ENCODE data around the gene ADGRF3. TPM values are rescaled to one million over a fixed set of nuclear protein-coding genes. Genes with fewer than 3 reads are reported as not detected.
"Not testable (repeated sequence)": the region's sequence is repeated elsewhere in the genome, so short reads cannot be mapped to it uniquely, and the experiment has no call there.

Gene ADGRF3, protein sequence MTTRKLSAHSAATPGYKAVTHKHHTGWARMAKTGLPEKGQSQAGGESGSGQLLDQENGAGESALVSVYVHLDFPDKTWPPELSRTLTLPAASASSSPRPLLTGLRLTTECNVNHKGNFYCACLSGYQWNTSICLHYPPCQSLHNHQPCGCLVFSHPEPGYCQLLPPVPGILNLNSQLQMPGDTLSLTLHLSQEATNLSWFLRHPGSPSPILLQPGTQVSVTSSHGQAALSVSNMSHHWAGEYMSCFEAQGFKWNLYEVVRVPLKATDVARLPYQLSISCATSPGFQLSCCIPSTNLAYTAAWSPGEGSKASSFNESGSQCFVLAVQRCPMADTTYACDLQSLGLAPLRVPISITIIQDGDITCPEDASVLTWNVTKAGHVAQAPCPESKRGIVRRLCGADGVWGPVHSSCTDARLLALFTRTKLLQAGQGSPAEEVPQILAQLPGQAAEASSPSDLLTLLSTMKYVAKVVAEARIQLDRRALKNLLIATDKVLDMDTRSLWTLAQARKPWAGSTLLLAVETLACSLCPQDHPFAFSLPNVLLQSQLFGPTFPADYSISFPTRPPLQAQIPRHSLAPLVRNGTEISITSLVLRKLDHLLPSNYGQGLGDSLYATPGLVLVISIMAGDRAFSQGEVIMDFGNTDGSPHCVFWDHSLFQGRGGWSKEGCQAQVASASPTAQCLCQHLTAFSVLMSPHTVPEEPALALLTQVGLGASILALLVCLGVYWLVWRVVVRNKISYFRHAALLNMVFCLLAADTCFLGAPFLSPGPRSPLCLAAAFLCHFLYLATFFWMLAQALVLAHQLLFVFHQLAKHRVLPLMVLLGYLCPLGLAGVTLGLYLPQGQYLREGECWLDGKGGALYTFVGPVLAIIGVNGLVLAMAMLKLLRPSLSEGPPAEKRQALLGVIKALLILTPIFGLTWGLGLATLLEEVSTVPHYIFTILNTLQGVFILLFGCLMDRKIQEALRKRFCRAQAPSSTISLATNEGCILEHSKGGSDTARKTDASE
- 1 to 10 TPM in 1 of 6 donors, under 1 TPM in 5; 0.09 to 1.4 (median 0.18) TPM for polyA plus RNA-seq (ENCODE audit: low read depth in 6 of 6)

DNA sequence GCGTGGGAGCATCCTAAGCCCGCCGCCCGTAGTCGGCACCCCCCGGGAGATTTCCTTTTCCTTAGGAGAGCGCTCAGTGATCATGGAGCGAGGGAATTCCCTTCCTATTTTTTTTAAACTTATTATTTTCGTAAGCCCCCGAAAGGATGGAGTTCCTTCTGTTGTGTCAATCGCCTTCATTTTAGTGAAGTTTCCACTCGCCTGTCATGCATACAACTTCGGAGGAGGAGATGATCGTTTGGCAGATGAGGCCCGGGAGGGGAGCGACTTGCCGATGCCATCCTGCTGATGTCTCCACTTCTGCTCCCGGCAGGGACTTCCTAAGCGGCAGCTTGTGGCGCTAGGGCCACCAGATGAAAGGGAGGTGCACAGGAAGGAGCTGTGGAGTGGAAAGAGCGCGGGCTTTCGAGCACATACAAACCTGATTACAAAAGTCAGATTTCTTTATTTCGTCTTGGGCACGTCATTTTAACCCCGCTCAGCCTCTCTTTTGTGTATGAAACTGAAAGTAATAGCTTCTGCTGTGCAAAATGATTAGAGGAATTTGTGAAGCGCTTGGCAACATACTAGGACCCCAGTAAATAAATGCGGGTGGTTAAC lies at the start of gene ADGRF3:
ADGRF3 (minus strand) TSS at position 336 of the 600 bp plus-strand sequence. CDS start 555 bp downstream, outside the sequence.
- no peaks in the 10 kb centered on the region for H3K9me3 Mint-ChIP-seq
- H3K4me3 Mint-ChIP-seq = peak within 1 kb of the TSS; percentile 96 to 100 (median 98)
- no peaks in the 10 kb centered on the region for H3K27me3 Mint-ChIP-seq
- peak; percentile 15 to 16 for ATAC-seq (ENCODE audit: low read depth in 2 of 2)
- no peaks in the 10 kb centered on the region for H3K36me3 Mint-ChIP-seq
- H3K27ac Mint-ChIP-seq = peak within 1 kb of the TSS; percentile 96 to 99 (median 98)
- peak; percentile 60 for DNase-seq
- peaks cover 28 to 38% (median 35%) of the 10 kb centered on the region in 3 donors for H3K4me1 Mint-ChIP-seq

DNA sequence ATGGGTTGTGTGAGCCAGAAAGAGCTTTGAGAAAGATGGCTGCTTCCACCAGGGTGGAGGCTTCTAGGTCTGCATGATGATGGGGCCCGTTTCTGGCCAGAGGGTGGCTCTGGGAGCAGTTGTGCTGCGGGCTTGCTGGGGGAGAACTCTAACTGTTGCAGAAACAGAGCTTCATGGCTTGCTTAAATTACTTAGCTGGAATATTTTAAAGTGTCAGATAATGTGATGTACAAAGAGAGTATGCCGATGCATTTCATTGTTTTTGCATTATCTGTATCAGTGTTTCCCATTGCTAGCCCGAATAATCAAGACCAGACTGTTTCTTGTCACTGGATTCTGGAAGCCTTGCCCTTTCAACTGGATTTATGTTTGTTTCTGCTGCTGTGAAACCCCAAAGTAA lies 48.8 kb upstream of the ADGRF3 start:
- H3K4me1 Mint-ChIP-seq = peaks cover 0 to 5% (median 0%) of the 10 kb centered on the region in 3 donors
- no peaks in the 10 kb centered on the region for H3K9me3 Mint-ChIP-seq
- H3K27me3 Mint-ChIP-seq = no peaks in the 10 kb centered on the region
- H3K36me3 Mint-ChIP-seq = peaks cover 0 to 13% of the 10 kb centered on the region in 2 donors
- H3K27ac Mint-ChIP-seq = no peak overlapping the region
- DNase-seq = no peak
- no peak overlapping the region for H3K4me3 Mint-ChIP-seq
- no peak for ATAC-seq (ENCODE audit: low read depth in 2 of 2)

DNA sequence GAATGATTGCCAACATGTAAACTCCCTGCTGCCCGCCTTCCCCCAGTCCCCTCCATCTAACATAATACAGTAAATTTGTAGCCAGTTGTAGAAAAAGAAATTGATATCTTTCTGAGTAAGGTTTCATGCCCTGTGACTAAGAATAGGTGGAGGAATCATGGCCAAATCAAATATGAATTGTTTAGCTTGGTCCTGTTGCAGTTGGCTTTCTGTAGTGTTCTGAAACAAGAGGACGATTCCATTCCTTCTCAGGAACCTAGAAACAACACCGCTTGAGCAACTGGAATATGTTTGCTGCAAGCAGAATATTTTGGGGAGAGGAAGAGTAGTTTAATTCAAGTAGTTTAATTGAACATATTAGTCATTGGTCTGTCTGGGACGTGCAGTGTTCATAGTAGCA lies 48.1 kb upstream of the ADGRF3 start:
- Mint-ChIP-seq H3K9me3 (no peaks in the 10 kb centered on the region), H3K4me3 (no peak overlapping the region), H3K27me3 (no peaks in the 10 kb centered on the region), H3K27ac (no peak overlapping the region), H3K36me3 (peaks cover 0 to 13% of the 10 kb centered on the region in 2 donors), H3K4me1 (peaks cover 0 to 5% (median 0%) of the 10 kb centered on the region in 3 donors)
- ATAC-seq (ENCODE audit: low read depth in 2 of 2) (no peak), DNase-seq (no peak)

DNA sequence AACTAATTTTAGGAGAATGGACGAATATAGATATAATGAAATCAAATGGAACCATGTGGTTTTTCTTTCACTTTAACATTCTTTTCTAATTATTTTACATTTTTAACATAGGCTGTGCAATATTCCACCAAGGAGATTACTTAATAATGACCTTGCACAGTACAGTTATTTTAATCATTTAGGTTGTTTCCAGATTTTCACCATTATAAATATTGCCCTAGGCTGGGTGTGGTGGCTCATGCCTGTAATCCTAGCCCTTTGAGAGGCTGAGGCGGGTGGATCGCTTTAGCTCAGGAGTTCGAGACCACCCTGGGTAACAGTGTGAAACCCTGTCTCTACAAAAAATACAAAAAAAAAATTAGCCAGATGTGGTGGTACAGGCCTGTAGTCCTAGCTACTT lies 40.6 kb upstream of the ADGRF3 start:
- no peak overlapping the region for H3K4me3 Mint-ChIP-seq
- H3K36me3 Mint-ChIP-seq = peaks cover 7 to 11% of the 10 kb centered on the region in 2 donors
- DNase-seq (no peak), ATAC-seq (ENCODE audit: low read depth in 2 of 2) (no peak)
- H3K4me1 Mint-ChIP-seq = no peaks in the 10 kb centered on the region
- no peak overlapping the region for H3K27ac Mint-ChIP-seq
- H3K9me3 Mint-ChIP-seq = no peaks in the 10 kb centered on the region
- no peaks in the 10 kb centered on the region for H3K27me3 Mint-ChIP-seq

DNA sequence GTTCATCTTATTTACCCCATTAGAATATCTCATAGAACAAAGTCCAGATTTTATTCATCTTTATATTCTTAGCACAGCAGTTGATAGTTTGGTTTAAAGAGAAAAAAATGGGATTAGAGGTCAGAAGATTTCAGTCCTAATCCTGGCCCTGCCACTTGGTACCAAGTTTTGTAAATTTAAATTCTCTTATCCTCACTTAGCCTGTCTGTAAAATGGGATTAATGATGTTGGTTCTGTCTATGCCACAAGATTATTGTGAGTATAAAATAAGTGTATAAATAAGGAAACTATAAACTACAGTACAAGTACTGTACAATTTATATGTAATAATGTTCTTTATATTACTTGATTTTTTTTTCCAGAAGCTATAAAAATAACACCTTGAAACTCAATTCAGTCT lies 38.0 kb upstream of the ADGRF3 start:
- Mint-ChIP-seq H3K27me3 (no peaks in the 10 kb centered on the region), H3K36me3 (peaks cover 7 to 13% of the 10 kb centered on the region in 2 donors), H3K27ac (no peak overlapping the region), H3K4me3 (no peak overlapping the region), H3K4me1 (no peaks in the 10 kb centered on the region), H3K9me3 (no peaks in the 10 kb centered on the region)
- ATAC-seq (ENCODE audit: low read depth in 2 of 2) (no peak), DNase-seq (no peak)

DNA sequence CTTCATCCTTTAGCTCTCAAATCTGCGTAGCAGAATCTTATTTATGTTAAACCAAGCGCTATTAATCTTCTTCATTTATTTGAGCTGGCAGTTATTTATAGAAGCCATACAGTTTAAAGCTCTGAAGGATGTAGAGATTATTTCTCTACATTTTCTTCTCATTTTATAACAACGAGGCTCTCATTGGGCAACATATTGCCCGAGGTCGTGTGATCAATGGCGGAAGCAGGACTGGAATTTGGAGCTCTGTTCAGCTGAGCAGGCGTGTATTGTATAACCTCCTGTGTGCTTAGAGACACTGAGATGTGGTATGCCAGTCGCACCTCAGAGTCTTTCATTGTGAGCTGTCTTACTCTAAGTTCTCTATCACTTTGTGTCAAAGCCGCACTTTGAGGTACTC lies 37.6 kb upstream of the ADGRF3 start:
- Mint-ChIP-seq H3K4me3 (no peak overlapping the region), H3K36me3 (peaks cover 7 to 13% of the 10 kb centered on the region in 2 donors), H3K9me3 (no peaks in the 10 kb centered on the region), H3K27me3 (no peaks in the 10 kb centered on the region), H3K27ac (peak overlapping the region in 3 of 6 donors; percentile 2 to 55 (median 35)), H3K4me1 (no peaks in the 10 kb centered on the region)
- ATAC-seq (ENCODE audit: low read depth in 2 of 2) = no peak
- no peak for DNase-seq

DNA sequence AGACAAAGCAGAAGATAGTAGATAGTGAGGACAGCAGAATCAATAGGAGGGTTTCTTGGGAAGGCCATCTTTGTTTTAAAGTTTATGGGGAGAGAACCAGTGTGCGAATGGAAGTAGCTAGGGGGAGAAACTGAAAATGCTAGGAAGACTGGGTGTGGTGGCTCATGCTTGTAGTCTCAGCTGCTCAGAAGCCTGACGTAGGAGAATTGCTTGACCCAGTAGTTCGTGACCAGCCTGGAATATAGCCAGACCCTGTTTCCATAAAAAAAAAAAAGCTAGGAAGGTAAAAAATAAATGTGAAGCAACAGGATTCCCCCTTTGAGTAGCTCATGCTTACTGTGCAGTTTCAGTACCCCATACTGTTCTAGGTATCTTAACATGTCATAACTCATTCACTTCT lies 36.0 kb upstream of the ADGRF3 start:
- peaks cover 18 to 25% of the 10 kb centered on the region in 2 donors for H3K36me3 Mint-ChIP-seq
- no peak overlapping the region for H3K4me3 Mint-ChIP-seq
- no peak for DNase-seq
- H3K4me1 Mint-ChIP-seq = no peaks in the 10 kb centered on the region
- ATAC-seq (ENCODE audit: low read depth in 2 of 2) = no peak
- no peaks in the 10 kb centered on the region for H3K27me3 Mint-ChIP-seq
- H3K9me3 Mint-ChIP-seq = no peaks in the 10 kb centered on the region
- no peak overlapping the region for H3K27ac Mint-ChIP-seq

DNA sequence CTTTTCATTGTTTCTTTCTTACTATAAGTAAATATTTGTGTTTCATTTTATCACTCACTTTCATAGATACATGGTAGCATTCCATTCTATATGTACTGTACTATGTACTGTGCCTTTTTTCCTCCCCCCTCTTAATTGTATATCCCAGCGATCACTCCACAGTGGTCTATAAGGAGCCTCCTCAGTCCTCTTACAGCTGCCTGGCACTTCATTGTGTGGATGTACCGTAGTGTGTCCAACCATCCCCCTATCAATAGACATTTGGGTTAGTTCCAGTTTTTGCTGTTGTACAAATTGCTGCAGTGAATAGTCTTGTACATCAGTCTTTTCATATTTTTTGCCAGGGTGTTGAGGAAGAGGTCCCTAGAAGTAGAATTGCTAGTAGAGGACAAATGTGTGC lies 33.7 kb upstream of the ADGRF3 start:
- DNase-seq (no peak), ATAC-seq (ENCODE audit: low read depth in 2 of 2) (no peak)
- H3K27me3 Mint-ChIP-seq = no peaks in the 10 kb centered on the region
- no peak overlapping the region for H3K4me3 Mint-ChIP-seq
- peak overlapping the region in 1 of 6 donors; percentile 28 for H3K27ac Mint-ChIP-seq
- H3K9me3 Mint-ChIP-seq = no peaks in the 10 kb centered on the region
- peaks cover 29 to 33% of the 10 kb centered on the region in 2 donors for H3K36me3 Mint-ChIP-seq
- no peaks in the 10 kb centered on the region for H3K4me1 Mint-ChIP-seq

DNA sequence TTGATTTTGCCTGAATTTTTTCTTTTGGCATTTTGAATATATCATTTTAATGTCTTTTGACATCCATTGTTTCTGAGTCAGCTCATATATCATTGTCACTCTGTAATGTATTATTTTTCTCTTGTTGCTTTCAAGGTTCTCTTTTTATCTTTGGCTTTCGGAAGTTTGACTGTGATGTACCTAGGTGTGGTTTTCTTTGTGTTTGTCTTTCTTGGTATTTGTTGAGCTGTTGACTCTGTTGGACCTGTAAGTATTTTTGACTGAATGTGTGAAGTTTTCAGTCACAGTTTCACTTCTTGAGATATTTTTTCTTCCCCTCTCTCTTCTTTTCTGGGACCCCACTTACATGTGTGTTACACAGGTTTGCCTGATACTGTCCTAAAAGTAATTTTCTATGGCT lies 30.2 kb upstream of the ADGRF3 start:
- Mint-ChIP-seq H3K4me3 (no peak overlapping the region), H3K9me3 (peaks cover 0 to 2% (median 0%) of the 10 kb centered on the region in 7 donors), H3K4me1 (no peaks in the 10 kb centered on the region), H3K27ac (no peak overlapping the region), H3K36me3 (peaks cover 36 to 43% of the 10 kb centered on the region in 2 donors), H3K27me3 (no peaks in the 10 kb centered on the region)
- DNase-seq (no peak), ATAC-seq (ENCODE audit: low read depth in 2 of 2) (no peak)

DNA sequence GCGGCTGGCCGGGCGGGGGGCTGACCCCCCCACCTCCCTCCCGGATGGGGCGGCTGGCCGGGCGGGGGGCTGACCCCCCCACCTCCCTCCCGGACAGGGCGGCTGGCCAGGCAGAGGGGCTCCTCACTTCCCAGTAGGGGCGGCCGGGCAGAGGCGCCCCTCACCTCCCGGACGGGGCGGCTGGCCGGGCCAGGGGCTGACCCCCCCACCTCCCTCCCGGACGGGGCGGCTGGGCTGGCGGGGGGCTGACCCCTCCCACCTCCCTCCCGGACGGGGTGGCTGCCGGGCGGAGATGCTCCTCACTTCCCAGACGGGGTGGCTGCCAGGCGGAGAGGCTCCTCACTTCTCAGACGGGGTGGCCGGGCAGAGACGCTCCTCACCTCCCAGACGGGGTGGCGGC lies 24.3 kb upstream of the ADGRF3 start:
- H3K27me3 Mint-ChIP-seq; H3K9me3 Mint-ChIP-seq; DNase-seq; H3K27ac Mint-ChIP-seq; ATAC-seq (ENCODE audit: low read depth in 2 of 2); H3K4me1 Mint-ChIP-seq; H3K4me3 Mint-ChIP-seq: not testable (repeated sequence)
- H3K36me3 Mint-ChIP-seq = peaks cover 20 to 31% of the 10 kb centered on the region in 2 donors

DNA sequence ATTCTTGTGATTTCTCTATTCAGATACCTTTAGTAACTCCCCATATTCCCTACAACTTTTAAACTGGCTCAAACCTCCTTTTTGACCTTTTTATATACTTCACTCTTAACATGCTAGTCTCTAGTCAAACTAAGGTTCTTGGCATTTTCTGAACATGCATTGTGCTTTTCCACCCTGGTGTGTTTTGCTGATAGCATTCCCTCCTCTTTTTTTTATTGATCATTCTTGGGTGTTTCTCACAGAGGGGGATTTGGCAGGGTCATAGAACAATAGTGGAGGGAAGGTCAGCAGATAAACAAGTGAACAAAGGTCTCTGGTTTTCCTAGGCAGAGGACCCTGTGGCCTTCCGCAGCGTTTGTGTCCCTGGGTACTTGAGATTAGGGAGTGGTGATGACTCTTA lies 23.1 kb upstream of the ADGRF3 start:
- not testable (repeated sequence) for DNase-seq; H3K4me3 Mint-ChIP-seq; H3K4me1 Mint-ChIP-seq; H3K27me3 Mint-ChIP-seq; H3K9me3 Mint-ChIP-seq; ATAC-seq (ENCODE audit: low read depth in 2 of 2)
- peak overlapping the region in 1 of 6 donors; percentile 20 for H3K27ac Mint-ChIP-seq
- peaks cover 20 to 25% of the 10 kb centered on the region in 2 donors for H3K36me3 Mint-ChIP-seq

DNA sequence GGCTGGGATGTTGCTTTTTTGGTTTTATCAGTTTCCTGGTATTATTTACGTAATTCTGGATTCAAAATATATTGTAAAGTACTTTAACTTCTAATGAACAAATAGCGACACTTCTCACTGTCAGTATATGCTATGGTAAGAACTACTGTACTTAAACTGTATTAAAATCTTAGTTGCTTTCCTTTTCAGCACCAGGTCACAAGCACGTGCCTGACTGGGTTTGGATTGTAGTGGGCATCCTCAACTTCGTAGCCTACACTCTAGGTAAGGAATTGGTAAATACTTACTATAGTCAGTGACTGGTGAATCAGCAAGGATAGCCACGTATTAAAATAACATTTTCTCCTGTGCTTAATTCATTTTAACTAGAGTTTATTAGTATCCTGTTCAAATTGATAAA lies 20.4 kb upstream of the ADGRF3 start:
- H3K9me3 Mint-ChIP-seq = peaks cover 0 to 4% (median 0%) of the 10 kb centered on the region in 7 donors

DNA sequence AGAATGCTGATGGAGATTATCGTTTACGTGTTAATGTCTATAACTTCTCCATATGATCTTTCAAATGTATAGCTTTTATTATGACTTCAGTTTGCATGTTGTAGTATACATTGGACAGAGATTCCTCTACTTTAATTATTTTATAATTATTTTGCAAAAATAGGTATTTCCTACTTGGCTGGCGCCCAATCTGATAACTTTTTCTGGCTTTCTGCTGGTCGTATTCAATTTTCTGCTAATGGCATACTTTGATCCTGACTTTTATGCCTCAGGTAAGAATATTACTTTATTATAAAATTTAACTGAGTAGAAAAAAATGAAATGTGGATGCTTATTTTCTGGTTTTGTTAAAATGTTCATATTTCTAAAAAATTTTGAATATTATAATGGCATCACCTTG lies 18.1 kb upstream of the ADGRF3 start:
- H3K27ac Mint-ChIP-seq = no peak overlapping the region
- ATAC-seq (ENCODE audit: low read depth in 2 of 2) (no peak), DNase-seq (no peak)
- H3K4me3 Mint-ChIP-seq = no peak overlapping the region
- peaks cover 0 to 24% of the 10 kb centered on the region in 2 donors for H3K36me3 Mint-ChIP-seq
- H3K4me1 Mint-ChIP-seq = peaks cover 4 to 29% (median 8%) of the 10 kb centered on the region in 3 donors
- H3K27me3 Mint-ChIP-seq = no peaks in the 10 kb centered on the region
- no peaks in the 10 kb centered on the region for H3K9me3 Mint-ChIP-seq

More for the DNA sequence above, 20.4 kb upstream of the ADGRF3 start:
- H3K27me3 Mint-ChIP-seq = no peaks in the 10 kb centered on the region
- H3K27ac Mint-ChIP-seq = no peak overlapping the region
- ATAC-seq (ENCODE audit: low read depth in 2 of 2) = no peak
- no peak overlapping the region for H3K4me3 Mint-ChIP-seq
- DNase-seq = no peak
- peaks cover 0 to 13% (median 6%) of the 10 kb centered on the region in 3 donors for H3K4me1 Mint-ChIP-seq
- peaks cover 3 to 24% of the 10 kb centered on the region in 2 donors for H3K36me3 Mint-ChIP-seq
